Parathyroid adenoma (tissue), 2 donors: ENCODE data around the gene TP53I3.
"Not testable (repeated sequence)": the region's sequence is repeated elsewhere in the genome, so short reads cannot be mapped to it uniquely, and the experiment has no call there.

Experiments used
- H2AFZ ChIP-seq: fragments of 300-600 bp; sonication (generic); one replicate; pipeline ENCODE4 v1.7.0; 2017; ENCODE audit warnings: antibody characterized with exemption, mild to moderate bottlenecking
- H3K27ac ChIP-seq: fragments of 300-600 bp; sonication (generic); one replicate; pipeline ENCODE4 v1.7.0; 2017
- H3K27me3 ChIP-seq: fragments of 300-600 bp; sonication (generic); one replicate; pipeline ENCODE4 v1.7.0; 2017; ENCODE audit warnings: low read length; ENCODE audit not compliant: control insufficient read depth, insufficient read depth
- H3K36me3 ChIP-seq: fragments of 300-600 bp; sonication (generic); one replicate; pipeline ENCODE4 v1.7.0; 2017; ENCODE audit warnings: low read length; ENCODE audit not compliant: control insufficient read depth, insufficient read depth
- H3K4me1 ChIP-seq: fragments of 300-600 bp; sonication (generic); one replicate; pipeline ENCODE4 v1.7.0; 2017; ENCODE audit warnings: control low read depth
- H3K4me2 ChIP-seq: fragments of 300-600 bp; sonication (generic); one replicate; pipeline ENCODE4 v1.7.0; 2017; ENCODE audit warnings: low read length
- H3K4me3 ChIP-seq: fragments of 300-600 bp; sonication (generic); one replicate; pipeline ENCODE4 v1.7.0; 2017; ENCODE audit warnings: low read depth, low read length
- H3K79me2 ChIP-seq: fragments of 300-600 bp; sonication (generic); one replicate; pipeline ENCODE4 v1.7.0; 2017; ENCODE audit warnings: control low read depth
- H3K9ac ChIP-seq: fragments of 300-600 bp; sonication (generic); one replicate; pipeline ENCODE4 v1.7.0; 2017; ENCODE audit warnings: mild to moderate bottlenecking
- H3K9me3 ChIP-seq: fragments of 300-600 bp; sonication (generic); one replicate; pipeline ENCODE4 v1.7.0; 2017; ENCODE audit warnings: low read length; ENCODE audit not compliant: control insufficient read depth
- CTCF ChIP-seq: fragments of 300-600 bp; sonication (generic); IDR thresholded peaks from one replicate; pipeline ENCODE4 v1.7.0; 2017; ENCODE audit warnings: antibody characterized with exemption, mild to moderate bottlenecking
- donor health status: primary hyperparathyroidism.

TP53I3 gene

DNA sequence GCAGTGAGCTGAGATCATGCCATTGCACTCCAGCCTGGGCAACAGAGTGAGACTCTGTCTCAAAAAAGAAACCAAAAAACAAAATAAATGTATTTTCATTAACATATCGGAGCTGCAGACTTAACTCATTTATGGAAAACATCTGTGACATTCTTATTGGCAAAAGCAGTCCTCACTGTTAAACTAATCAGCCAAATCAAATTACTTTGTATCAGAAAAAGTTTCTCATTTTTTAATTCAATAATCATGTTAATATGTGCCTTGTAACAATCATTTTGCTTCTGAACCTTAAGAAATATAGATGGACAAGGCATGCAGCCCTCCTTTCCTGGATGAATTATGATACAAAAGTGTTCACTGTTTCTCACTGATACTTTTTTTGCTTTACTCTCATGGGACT, 18.0 kb upstream of the TP53I3 start:
- no peak overlapping the region for H3K9ac ChIP-seq
- H3K4me3 ChIP-seq = no peak overlapping the region
- H2AFZ ChIP-seq = no peak overlapping the region
- H3K4me1 ChIP-seq = no peaks in the 10 kb centered on the region
- no peaks in the 10 kb centered on the region for H3K79me2 ChIP-seq
- TF ChIP-seq CTCF = no peak
- no peak overlapping the region for H3K4me2 ChIP-seq
- H3K36me3 ChIP-seq = no peaks in the 10 kb centered on the region
- H3K27me3 ChIP-seq = no peaks in the 10 kb centered on the region
- H3K9me3 ChIP-seq = no peaks in the 10 kb centered on the region
- H3K27ac ChIP-seq = no peak overlapping the region

DNA sequence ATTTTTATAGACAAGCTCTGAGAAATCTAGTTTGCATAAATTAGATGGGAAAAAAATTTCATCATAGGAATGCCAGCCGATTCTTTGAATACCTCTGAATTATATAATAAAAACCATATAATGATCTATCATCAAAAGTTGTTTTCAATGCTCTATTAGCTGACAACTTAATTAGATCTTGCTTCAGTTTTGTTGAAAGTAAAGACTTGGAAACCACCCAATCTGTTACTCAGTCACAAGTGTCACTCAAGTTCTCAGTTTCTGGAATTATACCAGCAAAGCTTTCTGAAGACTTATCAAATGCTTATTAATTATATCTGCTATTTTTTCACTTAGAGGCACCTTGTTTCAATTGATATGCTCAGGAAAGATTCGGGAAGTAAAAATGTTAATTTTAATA, 17.4 kb upstream of the TP53I3 start:
- H3K4me2 ChIP-seq = no peak overlapping the region
- H3K27ac ChIP-seq = no peak overlapping the region
- H3K4me1 ChIP-seq = no peaks in the 10 kb centered on the region
- H3K4me3 ChIP-seq = no peak overlapping the region
- TF ChIP-seq CTCF = no peak
- H3K9ac ChIP-seq = no peak overlapping the region
- no peaks in the 10 kb centered on the region for H3K36me3 ChIP-seq
- H3K9me3 ChIP-seq = no peaks in the 10 kb centered on the region
- H2AFZ ChIP-seq = no peak overlapping the region
- H3K79me2 ChIP-seq = no peaks in the 10 kb centered on the region
- H3K27me3 ChIP-seq = no peaks in the 10 kb centered on the region

- H3K4me3 ChIP-seq, H2AFZ ChIP-seq, H3K36me3 ChIP-seq, H3K27ac ChIP-seq, H3K4me2 ChIP-seq, H3K27me3 ChIP-seq, H3K9ac ChIP-seq, H3K4me1 ChIP-seq, H3K9me3 ChIP-seq, H3K79me2 ChIP-seq: not testable (repeated sequence)
Observed at GRCh38 chr2:24100732-24101131, 16.1 kb upstream of the TP53I3 start.

GRCh38 chr2:24095171-24095677, 10.6 kb upstream of the TP53I3 start:
- not testable (repeated sequence) for H3K9me3 ChIP-seq, H3K4me1 ChIP-seq, H3K27me3 ChIP-seq, H3K4me3 ChIP-seq, H3K79me2 ChIP-seq, H3K4me2 ChIP-seq, H2AFZ ChIP-seq, H3K27ac ChIP-seq, H3K9ac ChIP-seq, H3K36me3 ChIP-seq

GRCh38 chr2:24093270-24093669, 8.6 kb upstream of the TP53I3 start:
- H3K27ac ChIP-seq, H3K4me1 ChIP-seq, H3K9me3 ChIP-seq, H3K4me2 ChIP-seq, H3K9ac ChIP-seq, H3K36me3 ChIP-seq, H3K79me2 ChIP-seq, H3K27me3 ChIP-seq, H3K4me3 ChIP-seq, H2AFZ ChIP-seq: not testable (repeated sequence)

DNA sequence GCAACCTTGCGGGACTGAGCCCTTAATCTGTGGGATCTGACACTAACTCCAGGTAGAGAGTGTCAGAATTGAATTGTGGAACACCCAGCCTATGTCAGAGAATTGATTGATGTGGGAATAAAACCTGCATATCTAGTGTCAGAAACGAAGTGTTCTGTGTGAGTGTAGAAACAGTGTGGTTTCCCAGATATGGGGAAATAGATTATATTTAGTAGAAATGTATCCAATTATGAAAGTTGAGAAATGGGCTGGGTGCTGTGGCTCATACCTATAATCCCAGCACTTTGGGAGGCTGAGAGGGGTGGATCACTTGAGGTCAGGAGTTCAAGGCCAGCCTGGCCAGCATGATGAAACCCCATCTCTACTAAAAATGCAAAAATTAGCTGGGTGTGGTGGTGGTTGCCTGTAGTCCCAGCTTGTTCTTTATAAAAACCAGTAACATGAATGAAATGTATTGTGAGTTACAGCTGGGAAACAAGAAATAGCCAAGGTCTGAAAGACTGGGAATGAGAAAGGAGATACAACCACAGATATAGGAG, 4.3 kb upstream of the TP53I3 start:
- H3K27ac ChIP-seq = no peak overlapping the region
- no peaks in the 10 kb centered on the region for H3K79me2 ChIP-seq
- H3K9me3 ChIP-seq = no peaks in the 10 kb centered on the region
- no peaks in the 10 kb centered on the region for H3K36me3 ChIP-seq
- H3K4me3 ChIP-seq = no peak overlapping the region
- no peak overlapping the region for H3K9ac ChIP-seq
- no peak overlapping the region for H2AFZ ChIP-seq
- H3K27me3 ChIP-seq = no peaks in the 10 kb centered on the region
- no peak for TF ChIP-seq CTCF
- no peak overlapping the region for H3K4me2 ChIP-seq
- H3K4me1 ChIP-seq = peaks cover 5% of the 10 kb centered on the region
